PC-9 (cell line): ENCODE data around the gene RPEL1. TPM values are rescaled to one million over a fixed set of nuclear protein-coding genes. Genes with fewer than 3 reads are reported as not detected.
"Not testable (repeated sequence)": the region's sequence is repeated elsewhere in the genome, so short reads cannot be mapped to it uniquely, and the experiment has no call there.

ENCODE experiments used
- BruUV-seq: library from RNA; stranded (reverse); fragments of 400-500 nt; replicated peaks from 2 replicates; lab custom pipeline; 2021; lab: Mats Ljungman, UMichigan
- CTCF ChIA-PET: fragments of 300-600 bp; sonication (Branson Sonifier 250); formaldehyde crosslinking; loops from one replicate; lab custom pipeline; 2022; ENCODE audit warnings: antibody characterized with exemption; lab: Charles Lee
- POLR2A ChIA-PET: fragments of 300-600 bp; sonication (Branson Sonifier 250); formaldehyde crosslinking; loops from one replicate; lab custom pipeline; 2022; ENCODE audit warnings: antibody characterized with exemption; ENCODE audit not compliant: unreplicated experiment; lab: Charles Lee
- DNase-seq, 2 experiments: peaks; one replicate each; pipeline versions ENCODE4 v3.0.0 to v3.0.0-alpha.2; 2015 to 2022; ENCODE audit warnings: mixed read lengths in 1 of 2
- H2AFZ ChIP-seq: fragments of 200-600 bp; sonication (generic); 2 replicates; pipeline ENCODE4 v1.8.1; 2017; ENCODE audit warnings: antibody characterized with exemption
- H3F3A ChIP-seq: fragments of 200-600 bp; sonication (generic); 2 replicates; pipeline ENCODE4 v1.8.1; 2017; ENCODE audit warnings: antibody characterized with exemption, mild to moderate bottlenecking, low read depth; ENCODE audit not compliant: insufficient read depth
- H3K27ac ChIP-seq: fragments of 200-600 bp; sonication (generic); 2 replicates; pipeline ENCODE4 v1.6.1; 2016; ENCODE audit warnings: mixed run types
- H3K27me3 ChIP-seq: fragments of 200-600 bp; sonication (generic); 2 replicates; pipeline ENCODE4 v1.6.1; 2016; ENCODE audit warnings: low read depth, mixed run types; ENCODE audit not compliant: insufficient read depth
- H3K36me3 ChIP-seq: fragments of 200-600 bp; sonication (generic); 2 replicates; pipeline ENCODE4 v1.6.1; 2016; ENCODE audit warnings: low read depth, mixed run types
- H3K4me1 ChIP-seq: fragments of 200-600 bp; sonication (generic); replicated peaks from 2 replicates; pipeline ENCODE4 v1.6.1; 2016; ENCODE audit warnings: mixed run types; ENCODE audit not compliant: insufficient read depth
- H3K4me2 ChIP-seq: fragments of 200-600 bp; sonication (generic); 2 replicates; pipeline ENCODE4 v1.6.1; 2017; ENCODE audit warnings: mixed run types
- H3K4me3 ChIP-seq: fragments of 200-600 bp; sonication (generic); 2 replicates; pipeline ENCODE4 v1.6.1; 2016; ENCODE audit warnings: mixed run types
- H3K79me2 ChIP-seq: fragments of 200-600 bp; sonication (generic); 2 replicates; pipeline ENCODE4 v1.6.1; 2017; ENCODE audit warnings: low read depth, mixed run types
- H3K9me2 ChIP-seq: fragments of 200-600 bp; sonication (generic); 2 replicates; pipeline ENCODE4 v1.8.1; 2017; ENCODE audit warnings: mild to moderate bottlenecking; ENCODE audit not compliant: insufficient read depth
- H3K9me3 ChIP-seq: fragments of 200-600 bp; sonication (generic); 2 replicates; pipeline ENCODE4 v1.8.1; 2016; ENCODE audit warnings: low read depth; ENCODE audit not compliant: insufficient read depth
- H4K20me1 ChIP-seq: fragments of 200-600 bp; sonication (generic); 2 replicates; pipeline ENCODE4 v1.8.1; 2017; ENCODE audit not compliant: insufficient read depth
- CTCF ChIP-seq: fragments of 200-600 bp; sonication (generic); conservative IDR thresholded peaks from 2 replicates; pipeline ENCODE4 v1.6.1; 2017; ENCODE audit warnings: mixed run types, antibody characterized with exemption, mild to moderate bottlenecking, moderate library complexity
- EZH2 ChIP-seq: fragments of 200-600 bp; sonication (generic); IDR thresholded peaks from 2 replicates; pipeline ENCODE4 v1.8.0; 2017; ENCODE audit warnings: antibody characterized with exemption, low read depth
- intact Hi-C: fragments of 100-400 bp; cut with micrococcal nuclease; formaldehyde crosslinking; loops from one replicate; pipeline ENCODE4 v1.10.0; 2022; ENCODE audit not compliant: unreplicated experiment
- total RNA-seq: library from RNA; stranded (reverse); gene quantifications from 2 replicates; pipeline ENCODE4 v1.2.3, GENCODE V29; 2021

The RPEL1 gene
- total RNA-seq, 1 experiment from 2014 or later: not detected

- no peaks in the 10 kb centered on the region for H3K4me1 ChIP-seq
- no peaks in the 10 kb centered on the region for H3K79me2 ChIP-seq
- no peak for DNase-seq
- no peaks in the 10 kb centered on the region for H4K20me1 ChIP-seq
- H2AFZ ChIP-seq: no peak overlapping the region
- H3K27me3 ChIP-seq: no peaks in the 10 kb centered on the region
- no peak overlapping the region for H3K4me3 ChIP-seq
- TF ChIP-seq EZH2: no peak
- TF ChIP-seq CTCF: no peak
- H3K36me3 ChIP-seq: no peaks in the 10 kb centered on the region
- no peaks in the 10 kb centered on the region for H3K9me2 ChIP-seq
- intact Hi-C loops: no loop called here
- no peak overlapping the region for H3K27ac ChIP-seq
- H3K9me3 ChIP-seq: no peaks in the 10 kb centered on the region
- H3K4me2 ChIP-seq: no peak overlapping the region
- no TSS peak for BruUV-seq
- H3F3A ChIP-seq: no peaks in the 10 kb centered on the region
- ChIA-PET CTCF (no interaction called here), POLR2A (no interaction called here)
These were observed 38.5 kb upstream of the RPEL1 start for GRCh38 chr10:103207141-103207540.

GRCh38 chr10:103207643-103208042 lies 38.0 kb upstream of the RPEL1 start:
- H3K27me3 ChIP-seq, H2AFZ ChIP-seq, intact Hi-C loops, H3K27ac ChIP-seq, H3K4me1 ChIP-seq, CTCF ChIA-PET, H3K4me2 ChIP-seq, DNase-seq, BruUV-seq, H3K79me2 ChIP-seq, POLR2A ChIA-PET, H4K20me1 ChIP-seq, H3K9me3 ChIP-seq, H3K36me3 ChIP-seq, H3F3A ChIP-seq, H3K9me2 ChIP-seq, H3K4me3 ChIP-seq: not testable (repeated sequence)

- POLR2A ChIA-PET, H3K4me1 ChIP-seq, H3K4me3 ChIP-seq, intact Hi-C loops, H3K79me2 ChIP-seq, H3K27ac ChIP-seq, H3K9me3 ChIP-seq, H3F3A ChIP-seq, H4K20me1 ChIP-seq, H3K4me2 ChIP-seq, BruUV-seq, DNase-seq, H2AFZ ChIP-seq, H3K36me3 ChIP-seq, H3K27me3 ChIP-seq, H3K9me2 ChIP-seq: not testable (repeated sequence)
- CTCF ChIA-PET: interaction anchor here (0.6 kb wide), 1 partner anchor 479 kb away, joined by 6 read pairs; no protein-coding TSS in a partner anchor
These were observed 35.4 kb upstream of the RPEL1 start for GRCh38 chr10:103210262-103210661.

- intact Hi-C loops: no loop called here
- no peaks in the 10 kb centered on the region for H3K9me2 ChIP-seq
- TF ChIP-seq EZH2 (no peak), CTCF (no peak)
- BruUV-seq: no TSS peak
- H3K4me1 ChIP-seq: no peaks in the 10 kb centered on the region
- H3K27ac ChIP-seq: no peak overlapping the region
- H2AFZ ChIP-seq: no peak overlapping the region
- H3K27me3 ChIP-seq: no peaks in the 10 kb centered on the region
- ChIA-PET POLR2A (no interaction called here), CTCF (no interaction called here)
- H3K36me3 ChIP-seq: no peaks in the 10 kb centered on the region
- H3K4me3 ChIP-seq: no peak overlapping the region
- no peaks in the 10 kb centered on the region for H3K9me3 ChIP-seq
- no peaks in the 10 kb centered on the region for H3K79me2 ChIP-seq
- H3F3A ChIP-seq: no peaks in the 10 kb centered on the region
- no peak for DNase-seq
- H4K20me1 ChIP-seq: no peaks in the 10 kb centered on the region
- H3K4me2 ChIP-seq: no peak overlapping the region
These were observed 30.1 kb upstream of the RPEL1 start for GRCh38 chr10:103215601-103216000.

- intact Hi-C loops, H3K27me3 ChIP-seq, H3K79me2 ChIP-seq, POLR2A ChIA-PET, DNase-seq, H3K9me2 ChIP-seq, H2AFZ ChIP-seq, H3K9me3 ChIP-seq, CTCF ChIA-PET, H3K27ac ChIP-seq, BruUV-seq, H3F3A ChIP-seq, H3K4me2 ChIP-seq, H4K20me1 ChIP-seq, H3K4me1 ChIP-seq, H3K4me3 ChIP-seq, H3K36me3 ChIP-seq: not testable (repeated sequence)
These were observed 29.3 kb upstream of the RPEL1 start for GRCh38 chr10:103216362-103216761.
